Uterus (tissue), 2 donors: ENCODE measurements around the gene CITED4.

ENCODE experiments used
- POLR2A ChIP-seq, 2 donors: fragments of 450-650 bp; IDR thresholded peaks; one replicate each; pipeline ENCODE4 v1.6.1; 2016; ENCODE audit warnings: antibody characterized with exemption in 2 of 2, mild to moderate bottlenecking in 1 of 2, moderate library complexity in 1 of 2
- TF ChIP-seq, protein P1 (sequence below), 4 experiments: fragments of 200-600 bp in 2 of 4; fragments of 450-650 bp in 2 of 4; sonication (generic) in 2 of 4; IDR thresholded peaks; one replicate each; pipeline ENCODE4 v1.5.1; 2016 to 2019; ENCODE audit warnings: antibody characterized with exemption in 4 of 4, mild to moderate bottlenecking in 2 of 4, moderate library complexity in 1 of 4

DNA sequence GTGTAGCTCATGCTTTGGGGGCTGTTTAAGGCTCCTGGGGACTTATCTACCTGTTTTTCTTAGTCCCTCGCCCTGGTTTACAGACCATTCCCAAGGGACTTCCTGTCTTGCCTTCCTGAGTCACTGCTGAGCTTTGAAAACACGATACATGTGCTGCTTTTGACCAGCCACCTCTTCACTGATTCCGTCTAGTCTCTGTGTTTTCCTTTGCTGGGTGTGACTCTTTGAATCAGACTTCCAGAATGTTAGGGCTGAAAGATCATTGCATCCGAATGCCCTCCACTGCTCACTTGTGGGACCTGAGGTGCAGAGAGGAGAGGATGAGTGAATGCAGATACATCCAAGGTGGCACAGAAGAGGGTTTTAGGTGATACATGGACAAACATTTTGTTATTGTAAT, 35.4 kb upstream of the CITED4 start:
- TF ChIP-seq, protein P1, sequence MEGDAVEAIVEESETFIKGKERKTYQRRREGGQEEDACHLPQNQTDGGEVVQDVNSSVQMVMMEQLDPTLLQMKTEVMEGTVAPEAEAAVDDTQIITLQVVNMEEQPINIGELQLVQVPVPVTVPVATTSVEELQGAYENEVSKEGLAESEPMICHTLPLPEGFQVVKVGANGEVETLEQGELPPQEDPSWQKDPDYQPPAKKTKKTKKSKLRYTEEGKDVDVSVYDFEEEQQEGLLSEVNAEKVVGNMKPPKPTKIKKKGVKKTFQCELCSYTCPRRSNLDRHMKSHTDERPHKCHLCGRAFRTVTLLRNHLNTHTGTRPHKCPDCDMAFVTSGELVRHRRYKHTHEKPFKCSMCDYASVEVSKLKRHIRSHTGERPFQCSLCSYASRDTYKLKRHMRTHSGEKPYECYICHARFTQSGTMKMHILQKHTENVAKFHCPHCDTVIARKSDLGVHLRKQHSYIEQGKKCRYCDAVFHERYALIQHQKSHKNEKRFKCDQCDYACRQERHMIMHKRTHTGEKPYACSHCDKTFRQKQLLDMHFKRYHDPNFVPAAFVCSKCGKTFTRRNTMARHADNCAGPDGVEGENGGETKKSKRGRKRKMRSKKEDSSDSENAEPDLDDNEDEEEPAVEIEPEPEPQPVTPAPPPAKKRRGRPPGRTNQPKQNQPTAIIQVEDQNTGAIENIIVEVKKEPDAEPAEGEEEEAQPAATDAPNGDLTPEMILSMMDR (IDR thresholded peaks at IDR 0.05), result no peak
- TF ChIP-seq POLR2A (IDR thresholded peaks at IDR 0.05), result no peak
